ENCODE results near the gene LRP11.

The LRP11 gene

DNA sequence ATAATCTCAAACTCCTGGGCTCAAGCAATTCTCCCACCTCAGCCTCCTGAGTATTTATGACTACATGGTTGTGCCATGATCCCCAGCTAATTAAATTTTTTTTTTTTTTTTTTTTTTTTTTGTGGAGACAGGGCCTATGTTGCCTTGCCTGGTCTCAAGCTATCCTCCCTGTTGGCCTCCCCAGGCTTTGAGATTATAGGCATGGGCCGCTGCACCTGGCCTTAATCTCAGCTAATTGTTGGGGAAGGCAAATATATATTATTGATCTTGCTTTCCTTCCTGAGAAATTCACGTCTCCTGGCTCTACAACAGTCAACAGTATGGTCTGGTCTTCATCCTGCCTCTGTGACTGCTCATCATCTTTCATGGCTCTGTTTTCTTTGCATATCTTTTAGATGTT lies 94.5 kb downstream of the LRP11 start:
- TF ChIP-seq GATA3 (IDR thresholded peaks at IDR 0.05; ENCODE audit: low read depth, low read length) (no peak), GATA2 (IDR thresholded peaks at IDR 0.05; ENCODE audit: low read depth, low read length) (no peak)
